H1 (cell line): ENCODE data around the gene RNF8. TPM values are rescaled to one million over a fixed set of nuclear protein-coding genes. Genes with fewer than 3 reads are reported as not detected.

Experiments used
- CTCF ChIA-PET: fragments of 300-600 bp; sonication (Branson Sonifier 250); formaldehyde crosslinking; loops from one replicate; lab custom pipeline; 2021; ENCODE audit not compliant: partially characterized antibody; lab: Charles Lee
- POLR2A ChIA-PET: fragments of 300-600 bp; sonication (Branson Sonifier 250); formaldehyde crosslinking; loops from one replicate; lab custom pipeline; 2021; ENCODE audit warnings: inconsistent platforms; ENCODE audit not compliant: partially characterized antibody; lab: Charles Lee
- DNase-seq, 2 experiments: peaks; one replicate each; pipeline versions ENCODE4 v3.0.0 to v3.0.0-alpha.2; 2010 to 2022; ENCODE audit warnings: low spot score in 2 of 2, low read depth in 1 of 2, mixed read lengths in 1 of 2
- FAIRE-seq: peaks from 2 replicates; lab custom pipeline; 2011; peaks lifted over from hg19 to GRCh38; lab: Jason Lieb, UNC
- H2AFZ ChIP-seq: 2 replicates; pipeline ENCODE4 v1.8.1; 2012; ENCODE audit warnings: low read length, inconsistent platforms
- H2AK5ac ChIP-seq: 2 replicates; pipeline ENCODE4 v1.6.1; 2013; ENCODE audit warnings: low read depth, low read length
- H2BK120ac ChIP-seq: replicated peaks from 2 replicates; pipeline ENCODE3; 2013; ENCODE audit warnings: low read depth, low read length, inconsistent platforms
- H2BK12ac ChIP-seq: 2 replicates; pipeline ENCODE4 v1.6.1; 2013; ENCODE audit warnings: low read depth, low read length
- H2BK15ac ChIP-seq: 2 replicates; pipeline ENCODE4 v1.6.1; 2013; ENCODE audit warnings: low read length
- H2BK20ac ChIP-seq: 2 replicates; pipeline ENCODE4 v1.6.1; 2013; ENCODE audit warnings: low read length
- H2BK5ac ChIP-seq: 2 replicates; pipeline ENCODE4 v1.6.1; 2013; ENCODE audit warnings: low read depth, low read length
- H3K14ac ChIP-seq: 2 replicates; pipeline ENCODE4 v1.6.1; 2013; ENCODE audit warnings: inconsistent platforms; ENCODE audit not compliant: insufficient read length
- H3K18ac ChIP-seq: 2 replicates; pipeline ENCODE4 v1.6.1; 2013; ENCODE audit warnings: low read length; ENCODE audit errors: extremely low read depth
- H3K23ac ChIP-seq: 2 replicates; pipeline ENCODE4 v1.6.1; 2013; ENCODE audit warnings: inconsistent platforms; ENCODE audit not compliant: insufficient read length
- H3K23me2 ChIP-seq: 2 replicates; pipeline ENCODE4 v1.6.1; 2013; ENCODE audit warnings: low read depth, low read length
- H3K27ac ChIP-seq: 2 replicates; pipeline ENCODE4 v1.6.1; 2011; ENCODE audit warnings: low read depth, low read length, inconsistent platforms
- H3K27me3 ChIP-seq, 4 experiments: replicated peaks in 1 of 4; 1 replicate in 1 of 4; 2 replicates in 3 of 4; pipeline versions ENCODE4 v1.6.1 to v1.8.1; 2011 to 2013; ENCODE audit warnings: low read length in 3 of 4, mild to moderate bottlenecking in 3 of 4, inconsistent platforms in 2 of 4, mixed read lengths in 2 of 4, moderate library complexity in 1 of 4; ENCODE audit not compliant: control insufficient read depth in 3 of 4, insufficient read depth in 3 of 4; ENCODE audit errors: extremely low read depth in 1 of 4
- H3K36me3 ChIP-seq, 4 experiments: 2 replicates each; pipeline versions ENCODE4 v1.6.1 to v1.8.1; 2011 to 2013; ENCODE audit warnings: mild to moderate bottlenecking in 4 of 4, low read length in 3 of 4, moderate library complexity in 2 of 4, control low read depth in 1 of 4, inconsistent platforms in 1 of 4; ENCODE audit not compliant: insufficient read depth in 4 of 4, control insufficient read depth in 2 of 4
- H3K4ac ChIP-seq: replicated peaks from 2 replicates; pipeline ENCODE3; 2013; ENCODE audit warnings: low read length, low read depth, mixed read lengths, inconsistent platforms; ENCODE audit not compliant: insufficient read length
- H3K4me1 ChIP-seq, 4 experiments: replicated peaks in 1 of 4; 1 replicate in 1 of 4; 2 replicates in 3 of 4; pipeline versions ENCODE4 v1.6.1 to v1.8.1; 2011 to 2013; ENCODE audit warnings: low read length in 3 of 4, inconsistent platforms in 2 of 4, mixed read lengths in 1 of 4; ENCODE audit not compliant: insufficient read depth in 4 of 4, control insufficient read depth in 3 of 4
- H3K4me2 ChIP-seq, 2 experiments: 2 replicates each; pipeline versions ENCODE4 v1.6.1 to v1.8.1; 2011 to 2013; ENCODE audit warnings: low read depth in 2 of 2, low read length in 2 of 2, control low read depth in 1 of 2, inconsistent platforms in 1 of 2, mild to moderate bottlenecking in 1 of 2; ENCODE audit not compliant: insufficient read depth in 1 of 2
- H3K4me3 ChIP-seq, 4 experiments: fragments of 200-600, 300-600 bp in 1 of 4; sonication (generic), shearing (Covaris generic), sonication (Bioruptor Twin) in 1 of 4; 2 replicates each; pipeline versions ENCODE4 v1.5.1 to v1.8.1; 2011 to 2016; ENCODE audit warnings: low read length in 4 of 4, low read depth in 3 of 4, control low read depth in 2 of 4, inconsistent platforms in 2 of 4, mild to moderate bottlenecking in 2 of 4, mixed read lengths in 1 of 4, moderate library complexity in 1 of 4; ENCODE audit not compliant: insufficient read depth in 2 of 4; ENCODE audit errors: extremely low read depth in 1 of 4
- H3K56ac ChIP-seq: replicated peaks from 2 replicates; pipeline ENCODE3; 2013; ENCODE audit warnings: low read depth, mild to moderate bottlenecking, mixed read lengths, low read length, inconsistent platforms; ENCODE audit not compliant: insufficient read length
- H3K79me1 ChIP-seq: 2 replicates; pipeline ENCODE4 v1.6.1; 2013; ENCODE audit warnings: low read depth, low read length, control low read depth
- H3K79me2 ChIP-seq, 2 experiments: 2 replicates each; pipeline versions ENCODE4 v1.6.1 to v1.8.1; 2012 to 2013; ENCODE audit warnings: low read length in 2 of 2, mild to moderate bottlenecking in 2 of 2, inconsistent platforms in 1 of 2; ENCODE audit not compliant: insufficient read depth in 2 of 2, control insufficient read depth in 1 of 2
- H3K9ac ChIP-seq, 4 experiments: replicated peaks in 1 of 4; 1 replicate in 1 of 4; 2 replicates in 3 of 4; pipeline versions ENCODE4 v1.6.1 to v1.8.1; 2011 to 2013; ENCODE audit warnings: low read depth in 3 of 4, low read length in 3 of 4, control low read depth in 2 of 4, mild to moderate bottlenecking in 2 of 4, moderate library complexity in 2 of 4, inconsistent platforms in 1 of 4; ENCODE audit errors: extremely low read depth in 1 of 4
- H3K9me3 ChIP-seq, 2 experiments: 2 replicates each; pipeline versions ENCODE4 v1.6.1 to v1.8.1; 2012 to 2013; ENCODE audit warnings: mild to moderate bottlenecking in 2 of 2, moderate library complexity in 2 of 2, control low read depth in 1 of 2, inconsistent platforms in 1 of 2, low read depth in 1 of 2, low read length in 1 of 2, mixed read lengths in 1 of 2; ENCODE audit not compliant: insufficient read depth in 2 of 2
- H4K20me1 ChIP-seq, 2 experiments: replicated peaks in 1 of 2; 2 replicates each; pipeline versions ENCODE3 to v1.8.1; 2011 to 2013; ENCODE audit warnings: inconsistent platforms in 2 of 2, low read length in 2 of 2, mild to moderate bottlenecking in 1 of 2; ENCODE audit not compliant: insufficient read depth in 2 of 2, control insufficient read depth in 1 of 2
- H4K5ac ChIP-seq: 2 replicates; pipeline ENCODE4 v1.6.1; 2013; ENCODE audit warnings: low read length, low read depth, mixed read lengths, inconsistent platforms; ENCODE audit not compliant: insufficient read length
- H4K8ac ChIP-seq: 2 replicates; pipeline ENCODE4 v1.8.0; 2013; ENCODE audit warnings: mild to moderate bottlenecking, moderate library complexity, low read length, inconsistent platforms; ENCODE audit not compliant: insufficient read depth; ENCODE audit errors: extremely low read depth
- H4K91ac ChIP-seq: replicated peaks from 2 replicates; pipeline ENCODE3; 2013; ENCODE audit warnings: low read length, mixed read lengths, inconsistent platforms; ENCODE audit not compliant: insufficient read length
- BRCA1 ChIP-seq: IDR thresholded peaks from 2 replicates; pipeline ENCODE4 v1.6.1; 2012; ENCODE audit warnings: low read depth, low read length, improper control_type of control experiment
- CBX5 ChIP-seq: fragments of 300-800, 300-1000 bp; sonication (generic); IDR thresholded peaks from 2 replicates; pipeline ENCODE4 v1.7.1; 2016; ENCODE audit warnings: antibody characterized with exemption, low read length, low read depth
- GTF2F1 ChIP-seq: IDR thresholded peaks from 2 replicates; pipeline ENCODE4 v1.6.1; 2012; ENCODE audit warnings: low read depth, low read length, improper control_type of control experiment, borderline replicate concordance
- JUN ChIP-seq: IDR thresholded peaks from 2 replicates; pipeline ENCODE4 v1.6.1; 2011; ENCODE audit warnings: low read depth, mild to moderate bottlenecking, improper control_type of control experiment, low read length
- KDM1A ChIP-seq: fragments of 200-600, 300-600 bp; sonication (generic); IDR thresholded peaks from 2 replicates; pipeline ENCODE4 v1.7.1; 2016; ENCODE audit warnings: mild to moderate bottlenecking, low read length, borderline replicate concordance
- NANOG ChIP-seq: IDR thresholded peaks from 2 replicates; pipeline ENCODE4 v1.6.1; 2011; ENCODE audit warnings: low read length, low read depth, mild to moderate bottlenecking, inconsistent platforms; ENCODE audit not compliant: insufficient read depth, poor library complexity, severe bottlenecking
- POU5F1 ChIP-seq: IDR thresholded peaks from 2 replicates; pipeline ENCODE4 v1.6.1; 2011; ENCODE audit warnings: low read depth, mild to moderate bottlenecking, low read length, moderate library complexity
- RBBP5 ChIP-seq: IDR thresholded peaks from 2 replicates; pipeline ENCODE4 v1.7.1; 2012; ENCODE audit warnings: low read depth, mild to moderate bottlenecking, inconsistent platforms, low read length, moderate library complexity, borderline replicate concordance
- RNF2 ChIP-seq: fragments of 200-900, 300-1000 bp; sonication (generic); IDR thresholded peaks from 2 replicates; pipeline ENCODE4 v1.7.1; 2016; ENCODE audit warnings: borderline replicate concordance, low read depth, mild to moderate bottlenecking, antibody characterized with exemption, low read length; ENCODE audit not compliant: poor library complexity, severe bottlenecking; ENCODE audit errors: missing control alignments
- RXRA ChIP-seq: IDR thresholded peaks from 2 replicates; pipeline ENCODE4 v1.6.1; 2011; ENCODE audit warnings: low read depth, mild to moderate bottlenecking, low read length, moderate library complexity; ENCODE audit not compliant: insufficient read depth
- SRF ChIP-seq: IDR thresholded peaks from 2 replicates; pipeline ENCODE4 v1.6.1; 2011; ENCODE audit warnings: mild to moderate bottlenecking, low read depth, low read length, moderate library complexity
- TEAD4 ChIP-seq: IDR thresholded peaks from 2 replicates; pipeline ENCODE4 v1.6.1; 2012; ENCODE audit warnings: low read depth, low read length, inconsistent platforms, mixed read lengths
- WGBS, 2 experiments: shearing (Covaris generic) in 1 of 2; methylation state at CpG; one replicate each; pipeline versions ENCODE4 v1.1.6 to v1.1.7; 2013 to 2015; ENCODE audit warnings: low lambda C conversion rate in 2 of 2, mixed read lengths in 2 of 2, inconsistent platforms in 1 of 2, low coverage in 1 of 2, missing lambda C conversion rate in 1 of 2; ENCODE audit not compliant: insufficient replicate concordance in 2 of 2, insufficient coverage in 1 of 2, insufficient read length in 1 of 2; ENCODE audit errors: extremely low coverage in 1 of 2, missing lambda C conversion rate in 1 of 2; 5-methylcytosine and 5-hydroxymethylcytosine counted together
- polyA plus RNA-seq, 7 experiments: library from polyadenylated mRNA; depleted of rRNA in 3 of 7; stranded (reverse) in 5 of 7; unstranded in 2 of 7; fragments of >200 nt in 5 of 7; fragments of 200-250 nt in 2 of 7; gene quantifications; 1 replicate in 5 of 7; 2 replicates in 1 of 7; 4 replicates in 1 of 7; pipeline versions ENCODE4 v1.2.1 to v1.2.3, GENCODE V29; 2011 to 2013; ENCODE audit warnings: missing spikeins in 2 of 7, mixed read lengths in 2 of 7
- total RNA-seq: library from RNA; stranded (reverse); fragmentation: NEBNext Ultra II Directional; extraction: Animal tissue kit (Norgen Biotek cat#: 25700); gene quantifications from 2 replicates; pipeline ENCODE4 v1.2.1, GENCODE V29; 2021
- TF ChIP-seq, protein P1 (sequence below): IDR thresholded peaks from 2 replicates; pipeline ENCODE4 v1.6.1; 2012; ENCODE audit warnings: low read length, inconsistent platforms

The RNF8 gene
- total and polyA plus RNA-seq, 2 of the 8 experiments (the other 6 are each of a cell fraction or from before 2014, with no cell fraction given) = 20.3 to 44.7 TPM

- no peak for FAIRE-seq
- POLR2A ChIA-PET = interaction anchor here (0.6 kb wide), 1 partner anchor 89 kb away, joined by 3 read pairs; no protein-coding TSS in a partner anchor
- TF ChIP-seq POU5F1 (no peak), KDM1A (no peak), CBX5 (no peak), SRF (no peak), BRCA1 (no peak), JUN (no peak), RBBP5 (no peak), NANOG (no peak), RNF2 (no peak), RXRA (no peak), GTF2F1 (no peak), TEAD4 (no peak)
- TF ChIP-seq, protein P1, sequence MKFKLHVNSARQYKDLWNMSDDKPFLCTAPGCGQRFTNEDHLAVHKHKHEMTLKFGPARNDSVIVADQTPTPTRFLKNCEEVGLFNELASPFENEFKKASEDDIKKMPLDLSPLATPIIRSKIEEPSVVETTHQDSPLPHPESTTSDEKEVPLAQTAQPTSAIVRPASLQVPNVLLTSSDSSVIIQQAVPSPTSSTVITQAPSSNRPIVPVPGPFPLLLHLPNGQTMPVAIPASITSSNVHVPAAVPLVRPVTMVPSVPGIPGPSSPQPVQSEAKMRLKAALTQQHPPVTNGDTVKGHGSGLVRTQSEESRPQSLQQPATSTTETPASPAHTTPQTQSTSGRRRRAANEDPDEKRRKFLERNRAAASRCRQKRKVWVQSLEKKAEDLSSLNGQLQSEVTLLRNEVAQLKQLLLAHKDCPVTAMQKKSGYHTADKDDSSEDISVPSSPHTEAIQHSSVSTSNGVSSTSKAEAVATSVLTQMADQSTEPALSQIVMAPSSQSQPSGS = no peak
These were observed 13.2 kb upstream of the RNF8 start for GRCh38 chr6:37340639-37340943.

More at GRCh38 chr6:37340639-37340943, 13.2 kb upstream of the RNF8 start:
- no peak for DNase-seq
- no peak overlapping the region for H4K8ac ChIP-seq
- no peak overlapping the region for H3K23ac ChIP-seq
- H3K4me2 ChIP-seq = no peak overlapping the region
- H3K9me3 ChIP-seq = no peaks in the 10 kb centered on the region
- no peak overlapping the region for H2BK5ac ChIP-seq
- H3K23me2 ChIP-seq = no peaks in the 10 kb centered on the region
- no peak overlapping the region for H3K4me3 ChIP-seq
- H2AK5ac ChIP-seq = no peak overlapping the region
- H3K79me2 ChIP-seq = no peaks in the 10 kb centered on the region
- no peak overlapping the region for H2AFZ ChIP-seq
- CTCF ChIA-PET = interaction anchor here (1.2 to 1.9 kb wide), 2 partner anchors 15 to 239 kb away, joined by 3 to 11 read pairs; no protein-coding TSS in a partner anchor
- H3K56ac ChIP-seq = no peak overlapping the region
- no peak overlapping the region for H4K91ac ChIP-seq
- no peak overlapping the region for H2BK20ac ChIP-seq
- no peak overlapping the region for H2BK120ac ChIP-seq
- H3K4me1 ChIP-seq = no peaks in the 10 kb centered on the region
- H3K18ac ChIP-seq = no peak overlapping the region
- no peak overlapping the region for H3K14ac ChIP-seq
- H4K5ac ChIP-seq = no peak overlapping the region
- H3K79me1 ChIP-seq = no peaks in the 10 kb centered on the region
- H3K36me3 ChIP-seq = no peaks in the 10 kb centered on the region
- WGBS, 2 experiments = 90% methylated on average over 4 of the region's 4 CpGs; no CpG with 5 or more reads in 1 of the 2 experiments
- no peak overlapping the region for H3K9ac ChIP-seq
- no peak overlapping the region for H3K4ac ChIP-seq
- no peaks in the 10 kb centered on the region for H4K20me1 ChIP-seq
- H2BK12ac ChIP-seq = no peak overlapping the region
- no peak overlapping the region for H3K27ac ChIP-seq
- H2BK15ac ChIP-seq = no peak overlapping the region
- no peaks in the 10 kb centered on the region for H3K27me3 ChIP-seq
